Daoy (cell line): ENCODE results near the gene OSTN. TPM values are rescaled to one million over a fixed set of nuclear protein-coding genes. Genes with fewer than 3 reads are reported as not detected.
"Not testable (repeated sequence)": the region's sequence is repeated elsewhere in the genome, so short reads cannot be mapped to it uniquely, and the experiment has no call there.

ENCODE experiments used
- DNase-seq: peaks from one replicate; pipeline ENCODE4 v3.0.0-alpha.2; 2015; ENCODE audit warnings: low read depth
- total RNA-seq: library from RNA; depleted of rRNA; stranded (reverse); fragments of >200 nt; shearing (Covaris generic); gene quantifications from 2 replicates; pipeline ENCODE4 v1.2.3, GENCODE V29; 2014; rRNA removed

OSTN gene, protein sequence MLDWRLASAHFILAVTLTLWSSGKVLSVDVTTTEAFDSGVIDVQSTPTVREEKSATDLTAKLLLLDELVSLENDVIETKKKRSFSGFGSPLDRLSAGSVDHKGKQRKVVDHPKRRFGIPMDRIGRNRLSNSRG
- total RNA-seq, result 0.11 TPM in 1 of 2 replicates, not detected in the other

DNA sequence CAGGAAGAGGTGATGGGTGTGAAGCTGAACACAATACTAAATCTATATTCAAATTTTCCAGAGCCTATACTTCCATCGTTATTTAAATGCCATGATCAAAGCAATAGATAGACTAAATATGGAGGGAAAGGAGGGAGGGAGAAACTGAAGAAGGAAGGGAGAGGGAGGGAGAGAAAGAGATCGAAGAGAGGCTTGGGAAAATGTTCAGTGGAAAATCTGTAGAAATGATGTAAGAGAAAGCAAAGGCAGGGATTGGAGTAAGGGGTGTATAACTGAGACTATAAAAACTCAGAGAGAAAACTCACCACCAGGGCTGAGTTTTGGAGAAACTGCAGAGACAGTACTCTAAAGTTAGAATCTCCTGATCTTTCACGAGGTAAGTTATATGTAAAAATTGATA lies at the start of gene OSTN:
OSTN (plus strand) TSS at position 310 of the 400 bp plus-strand sequence. CDS start 13,292 bp downstream, outside the sequence.
- DNase-seq, result no peak

DNA sequence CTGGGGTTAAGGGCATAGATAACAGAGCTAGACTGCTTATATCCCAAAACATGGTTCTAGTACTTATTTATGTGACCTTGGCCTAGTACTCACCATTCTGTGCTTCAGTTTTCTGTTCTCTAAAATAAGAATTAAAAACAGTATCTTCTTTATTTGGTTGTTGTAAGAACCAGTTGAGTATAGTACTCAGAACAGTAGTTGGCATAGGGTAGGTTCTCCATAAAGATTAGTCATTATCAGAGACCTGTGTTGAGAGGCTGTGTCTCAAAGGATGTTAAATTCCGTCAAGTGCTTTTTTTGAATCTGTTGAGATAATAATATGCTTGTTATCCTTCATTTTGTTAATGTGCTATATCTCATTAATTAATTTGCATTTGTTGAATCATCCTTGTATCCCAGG lies 47.4 kb upstream of the OSTN start:
- DNase-seq, result no peak

DNA sequence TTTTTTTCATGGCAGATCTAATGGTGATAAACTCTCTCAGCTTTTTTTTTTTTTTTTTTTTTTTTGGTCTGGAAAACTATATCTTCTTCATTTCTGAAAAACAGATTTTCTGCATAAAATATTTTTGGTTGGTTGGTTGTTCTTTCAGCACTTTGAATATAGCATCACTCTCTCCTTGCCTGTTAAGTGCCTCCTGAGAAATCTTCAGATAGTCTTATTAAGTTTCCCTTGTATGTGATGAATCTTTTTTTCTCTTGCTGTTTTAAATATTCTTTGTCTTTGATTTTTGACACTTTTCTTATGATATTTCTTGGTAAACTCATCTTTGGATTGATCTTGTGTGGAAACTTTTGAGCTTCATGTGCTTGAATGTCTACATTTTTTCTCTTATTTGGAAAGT lies 44.2 kb upstream of the OSTN start:
- no peak for DNase-seq

DNA sequence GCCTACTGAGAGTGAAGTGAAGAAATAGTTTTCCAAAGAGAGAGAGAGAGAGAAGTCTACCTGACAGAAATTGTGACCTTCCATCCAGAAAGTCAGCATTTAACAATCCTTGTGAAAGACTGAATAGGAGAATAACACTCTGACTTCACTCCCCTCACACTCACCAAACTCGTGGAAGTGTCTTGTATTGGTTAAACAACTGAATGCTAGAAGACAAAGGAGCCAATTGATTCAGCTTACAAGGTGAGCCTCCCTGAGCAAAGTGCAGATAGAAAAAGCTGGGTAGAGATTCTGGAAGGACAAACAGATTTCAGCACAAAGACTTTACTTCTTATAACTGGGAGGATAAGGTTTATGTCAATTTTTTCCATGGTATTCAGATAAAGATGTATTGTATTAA lies 40.8 kb upstream of the OSTN start:
- DNase-seq, result no peak

DNA sequence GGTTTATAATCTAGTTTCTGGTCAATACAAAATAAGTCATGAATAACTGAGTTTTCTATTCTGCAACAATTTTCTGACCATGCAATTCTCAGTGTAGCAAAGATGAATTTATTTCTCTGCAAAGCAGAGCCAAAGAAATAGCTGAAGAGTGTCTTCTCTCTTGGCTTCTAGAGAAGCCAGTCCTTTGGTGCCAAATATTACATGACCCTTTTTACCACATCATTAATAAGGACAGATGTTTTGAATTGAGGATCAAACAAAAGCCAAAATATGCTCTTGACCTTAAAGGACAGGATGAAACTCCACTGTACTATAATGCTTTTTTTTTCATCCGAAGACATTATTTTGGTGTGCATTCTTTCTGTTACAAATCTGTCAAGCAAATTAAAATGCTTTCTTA lies 40.2 kb upstream of the OSTN start:
- no peak for DNase-seq

DNA sequence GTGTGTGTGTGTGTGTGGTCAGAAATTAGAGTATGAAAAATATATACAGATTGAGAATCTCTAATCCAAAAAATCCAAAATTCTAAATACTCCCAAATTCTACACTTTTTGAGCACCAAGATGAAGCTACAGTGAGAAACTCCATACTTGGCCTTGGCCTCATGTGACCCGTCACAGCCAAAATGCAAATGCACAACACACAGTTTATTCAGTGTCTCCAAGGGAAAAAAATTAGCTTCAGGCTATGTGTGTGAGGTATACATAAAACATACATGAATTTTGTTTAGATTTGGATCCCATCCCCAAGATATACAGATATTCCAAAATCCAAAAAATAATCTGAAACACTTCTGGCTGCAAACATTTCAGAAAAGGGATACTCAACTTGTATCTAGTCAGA lies 33.2 kb upstream of the OSTN start:
- no peak for DNase-seq

DNA sequence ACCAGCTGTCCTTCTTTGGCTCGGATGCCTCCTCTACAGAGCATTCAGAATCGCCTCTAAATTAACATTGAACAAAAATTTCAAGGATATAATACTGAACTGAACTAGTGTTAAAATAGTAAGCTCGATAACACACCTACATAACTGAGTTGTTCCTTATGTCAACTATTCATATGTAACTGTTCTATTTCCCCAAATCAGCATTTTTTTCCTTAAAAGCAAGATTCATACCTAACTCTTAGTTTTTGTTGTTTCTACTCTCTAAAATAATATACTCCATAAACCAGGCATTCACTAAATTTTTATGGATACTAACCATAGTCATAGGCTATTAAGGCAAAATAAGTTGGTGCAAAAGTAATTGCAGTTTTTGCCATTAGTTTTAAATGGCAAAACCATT lies 32.7 kb upstream of the OSTN start:
- DNase-seq, result no peak

DNA sequence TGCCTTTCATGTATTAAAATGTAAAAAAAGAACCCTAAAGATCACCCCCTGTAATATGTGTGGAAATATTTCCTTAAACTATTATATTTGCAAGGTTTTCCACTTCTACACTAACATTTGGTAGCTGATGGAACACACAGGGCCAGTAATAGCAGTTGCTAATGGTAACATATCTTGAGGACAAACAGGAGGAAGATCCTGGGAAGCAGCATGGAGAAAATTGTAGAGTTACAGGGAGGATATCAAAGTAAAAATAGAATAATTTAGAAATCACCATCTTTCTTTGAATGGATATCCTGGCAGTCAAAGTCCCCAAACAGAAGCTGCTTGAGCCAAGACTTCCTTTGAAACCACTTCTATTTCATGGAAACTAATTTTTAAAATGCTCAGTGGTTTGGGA lies 29.5 kb upstream of the OSTN start:
- DNase-seq, result no peak

DNA sequence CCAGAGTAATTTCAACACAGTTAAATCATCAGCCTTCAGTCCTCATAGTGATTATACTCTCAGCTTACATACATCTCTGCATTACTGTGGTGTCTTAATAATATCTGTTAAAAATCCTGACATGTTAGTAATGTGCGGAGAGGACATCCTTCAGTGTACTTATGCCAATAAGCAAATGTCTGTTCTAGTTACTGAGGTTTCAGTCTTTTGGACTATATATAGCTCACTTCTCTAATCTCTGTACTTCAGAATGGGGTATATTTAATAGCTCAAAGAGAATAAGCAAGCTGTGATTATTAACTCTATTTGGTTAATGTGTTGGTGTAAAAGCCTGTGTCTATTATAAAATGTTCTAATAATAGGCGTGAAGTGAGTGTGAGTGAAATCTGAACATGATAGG lies 28.9 kb upstream of the OSTN start:
- no peak for DNase-seq

DNA sequence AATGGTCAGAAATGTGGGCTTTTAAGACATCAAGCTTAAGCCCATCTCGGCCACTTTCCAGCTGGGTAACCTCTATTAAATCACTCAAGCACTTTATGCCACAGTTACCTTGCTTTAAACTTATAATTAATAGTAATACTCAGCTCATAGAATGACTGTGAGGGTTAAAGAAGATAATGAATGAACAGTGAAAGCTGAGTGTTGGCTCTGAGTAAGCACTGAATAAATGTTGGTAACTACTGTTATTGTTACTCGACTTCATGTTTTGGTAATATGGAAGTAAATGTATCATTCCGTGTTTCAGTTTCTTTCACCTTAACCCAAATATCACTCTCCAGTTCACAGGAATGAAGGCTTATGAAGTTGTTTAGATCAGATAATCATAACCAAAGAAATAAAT lies 23.9 kb upstream of the OSTN start:
- DNase-seq, result no peak

DNA sequence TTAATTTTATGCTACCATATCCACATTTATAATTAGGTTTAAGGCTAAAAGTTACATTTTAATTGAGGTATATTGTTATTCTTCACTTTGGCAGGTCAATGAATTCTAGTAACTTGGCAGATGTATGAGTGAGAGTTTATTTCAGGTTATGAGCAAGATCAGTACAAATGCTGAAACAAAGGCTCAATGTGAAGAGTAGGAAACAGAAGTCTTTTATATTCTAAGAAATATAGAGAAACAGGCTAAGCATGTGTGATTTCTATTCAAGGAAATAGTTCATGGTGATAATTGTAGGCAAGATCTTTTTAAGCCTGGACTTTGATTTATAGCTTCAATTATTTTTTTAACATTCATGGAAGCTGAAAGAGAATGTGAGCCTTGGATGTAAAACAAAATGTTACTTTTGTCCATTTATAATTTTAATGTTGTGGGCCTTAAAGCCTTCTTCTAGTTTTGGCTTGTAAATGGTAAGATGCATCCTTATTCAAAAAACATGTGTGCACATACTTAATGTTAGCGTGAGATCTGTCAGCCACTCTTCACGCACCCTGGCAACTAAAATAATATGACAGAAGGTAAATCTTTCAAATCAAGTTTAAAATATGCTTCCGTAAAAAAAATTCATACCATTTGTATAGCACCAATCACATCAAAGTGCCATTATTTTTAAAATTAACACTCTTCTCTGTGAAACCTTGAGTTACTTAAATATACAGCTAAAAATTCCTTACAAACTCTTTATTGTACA lies 22.8 kb upstream of the OSTN start:
- no peak for DNase-seq

DNA sequence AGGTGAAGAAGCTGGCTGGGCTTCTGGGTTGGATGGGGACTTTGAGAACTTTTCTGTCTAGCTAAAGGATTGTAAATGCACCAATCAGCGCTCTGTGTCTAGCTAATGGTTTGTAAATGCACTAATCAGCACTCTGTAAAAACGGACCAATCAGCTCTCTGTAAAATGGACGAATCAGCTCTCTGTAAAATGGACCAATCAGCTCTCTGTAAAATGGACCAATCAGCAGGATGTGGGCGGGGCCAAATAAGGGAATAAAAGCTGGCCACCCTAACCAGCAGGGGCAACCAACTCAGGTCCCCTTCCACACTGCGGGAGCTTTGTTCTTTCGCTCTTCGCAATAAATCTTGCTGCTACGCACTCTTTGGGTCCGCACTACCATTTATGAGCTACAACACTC lies 13.7 kb upstream of the OSTN start:
- DNase-seq, result not testable (repeated sequence)

DNA sequence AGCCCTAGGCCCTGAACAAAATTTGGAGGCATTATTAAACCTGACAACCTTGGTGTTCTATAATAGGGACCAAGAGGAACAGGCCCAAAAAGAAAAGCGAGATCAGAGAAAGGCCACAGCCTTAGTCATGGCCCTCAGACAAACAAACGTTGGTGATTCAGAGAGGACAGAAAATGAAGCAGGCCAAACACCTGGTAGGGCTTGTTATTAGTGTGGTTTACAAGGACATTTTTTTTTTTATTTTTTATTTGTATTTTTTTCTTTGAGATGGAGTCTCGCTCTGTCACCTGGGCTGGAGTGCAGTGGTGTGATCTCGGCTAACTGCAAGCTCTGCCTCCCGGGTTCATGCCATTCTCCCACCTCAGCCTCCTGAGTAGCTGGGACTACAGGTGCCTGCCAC lies 10.8 kb upstream of the OSTN start:
- peak; percentile 14 for DNase-seq

DNA sequence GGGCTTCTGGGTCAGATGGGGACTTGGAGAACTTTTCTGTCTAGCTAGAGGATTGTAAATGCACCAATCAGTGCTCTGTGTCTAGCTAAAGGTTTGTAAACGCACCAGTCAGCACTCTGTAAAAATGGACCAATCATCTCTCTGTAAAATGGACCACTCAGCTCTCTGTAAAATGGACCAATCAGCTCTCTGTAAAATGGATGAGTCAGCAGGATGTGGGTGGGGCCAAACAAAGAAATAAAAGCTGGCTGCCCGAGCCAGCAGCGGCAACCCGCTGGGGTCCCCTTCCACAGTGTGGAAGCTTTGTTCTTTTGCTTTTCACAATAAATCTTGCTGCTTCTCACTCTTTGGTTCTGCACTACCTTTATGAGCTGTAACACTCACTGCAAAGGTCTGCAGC lies 6.8 kb upstream of the OSTN start:
- not testable (repeated sequence) for DNase-seq

DNA sequence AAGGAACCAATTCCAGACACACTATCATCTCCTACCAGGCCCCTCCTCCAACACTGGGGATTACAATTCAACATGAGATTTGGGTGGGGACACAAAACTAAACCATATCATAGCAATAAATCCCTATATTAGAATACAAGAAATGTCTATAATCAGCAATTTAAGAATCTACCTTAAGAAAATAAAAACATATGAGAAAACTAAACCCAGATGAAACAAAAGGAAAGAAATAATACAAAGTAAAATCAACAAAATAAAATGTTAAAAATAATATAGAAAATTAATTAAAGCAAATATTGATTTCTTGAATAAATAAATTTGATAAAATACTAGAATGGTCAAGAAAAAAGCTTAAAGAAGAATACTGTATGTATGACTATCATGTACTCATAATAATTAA lies 6.1 kb upstream of the OSTN start:
- no peak for DNase-seq

DNA sequence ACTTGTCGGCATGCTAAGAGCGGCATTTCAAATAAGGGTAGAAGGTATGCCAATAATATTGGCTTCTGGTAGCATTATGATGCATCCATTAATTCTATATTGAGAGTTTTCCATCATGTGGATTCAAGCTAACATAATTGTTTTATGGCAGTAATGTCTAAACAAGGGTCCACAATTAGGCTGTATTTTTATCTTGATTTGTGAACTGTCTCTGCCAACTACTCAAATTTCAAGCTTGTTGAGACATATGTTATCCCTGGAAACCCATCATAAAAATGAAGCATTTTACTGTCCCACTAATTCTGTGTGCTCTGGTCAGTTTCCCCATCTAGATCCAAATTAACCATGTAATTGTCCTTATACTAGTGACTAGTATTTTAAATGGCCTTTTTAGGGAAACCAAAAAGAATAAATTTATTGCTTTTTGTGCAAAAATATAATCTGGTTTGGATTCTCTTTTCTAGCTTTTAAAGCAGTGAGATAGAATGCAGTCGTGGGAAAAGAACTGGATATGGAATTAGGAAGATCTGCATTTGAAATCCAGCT lies 1.2 kb upstream of the OSTN start:
- no peak for DNase-seq

DNA sequence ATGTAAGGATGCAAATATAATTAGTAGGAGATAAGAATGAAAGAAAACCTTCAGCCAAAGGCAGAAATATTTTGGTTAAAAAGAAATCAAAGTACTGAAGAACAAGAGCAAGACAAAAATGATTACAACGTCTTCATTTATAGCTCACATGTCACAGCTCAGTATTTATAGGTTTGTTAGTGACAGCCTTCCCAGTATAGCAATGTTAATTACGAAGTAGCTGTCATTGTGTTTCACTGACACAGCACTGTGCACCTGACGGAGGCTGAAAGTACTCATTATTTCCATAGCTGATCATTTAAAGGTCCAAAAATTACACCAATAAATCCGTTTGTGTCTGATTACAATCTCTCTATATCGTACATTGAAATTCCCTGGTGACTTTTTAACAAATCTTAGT lies 561 bp upstream of the OSTN start:
- no peak for DNase-seq

DNA sequence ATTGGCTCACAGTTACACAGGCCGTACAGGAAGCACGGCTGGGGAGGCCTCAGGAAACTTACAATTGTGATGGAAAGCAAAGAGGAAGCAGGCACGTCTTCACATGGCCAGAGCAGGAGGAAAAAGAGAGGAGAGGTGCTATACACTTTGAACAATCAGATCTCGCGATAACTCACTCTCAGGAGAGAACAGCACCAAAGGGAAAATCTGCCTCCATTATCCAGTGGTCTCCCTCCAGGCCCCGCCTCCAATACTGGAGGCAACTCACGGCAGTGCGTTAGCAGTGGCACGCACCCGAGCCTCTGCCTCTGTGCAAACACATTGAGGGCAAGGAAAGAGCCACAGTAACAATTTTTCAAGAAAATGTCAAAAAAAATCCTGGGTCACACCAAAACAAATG lies 11.0 kb downstream of the OSTN start:
- DNase-seq, result no peak

DNA sequence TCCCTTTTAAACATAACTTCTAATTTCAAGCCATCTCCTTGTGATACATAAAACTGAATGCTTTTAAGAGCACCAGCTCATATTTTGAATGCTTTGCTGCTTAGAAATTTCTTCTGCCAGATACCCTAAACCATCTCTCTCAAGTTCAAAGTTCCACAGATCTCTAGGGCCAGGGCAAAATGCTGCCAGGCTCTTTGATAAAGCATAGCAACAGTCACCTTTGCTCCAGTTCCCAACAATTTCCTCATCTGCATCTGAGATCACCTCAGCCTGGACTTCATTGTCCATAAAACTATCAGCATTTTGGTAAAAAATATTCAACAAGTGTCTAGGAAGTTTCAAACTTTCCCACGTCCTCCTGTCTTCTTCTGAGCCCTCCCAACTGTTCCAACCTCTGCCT lies 17.5 kb downstream of the OSTN start:
- DNase-seq, result no peak

DNA sequence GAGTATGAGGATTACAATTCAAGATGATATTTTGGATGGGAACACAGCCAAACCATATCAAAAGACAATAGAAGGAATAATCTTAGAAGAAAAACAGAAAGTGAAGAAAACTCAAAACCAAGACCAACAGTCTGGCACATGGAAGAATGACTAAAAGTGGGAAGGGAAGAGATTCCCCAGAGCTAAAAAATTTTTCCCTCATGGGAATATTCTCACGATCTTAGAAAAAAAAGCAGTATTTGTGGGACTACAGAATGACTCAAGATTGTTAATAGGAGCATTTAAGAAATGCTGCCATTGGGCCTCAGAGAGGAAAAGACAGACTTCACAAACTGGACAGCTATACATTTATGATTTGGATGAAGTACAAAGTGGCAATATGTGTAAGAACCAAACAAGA lies 18.3 kb downstream of the OSTN start:
- no peak for DNase-seq

DNA sequence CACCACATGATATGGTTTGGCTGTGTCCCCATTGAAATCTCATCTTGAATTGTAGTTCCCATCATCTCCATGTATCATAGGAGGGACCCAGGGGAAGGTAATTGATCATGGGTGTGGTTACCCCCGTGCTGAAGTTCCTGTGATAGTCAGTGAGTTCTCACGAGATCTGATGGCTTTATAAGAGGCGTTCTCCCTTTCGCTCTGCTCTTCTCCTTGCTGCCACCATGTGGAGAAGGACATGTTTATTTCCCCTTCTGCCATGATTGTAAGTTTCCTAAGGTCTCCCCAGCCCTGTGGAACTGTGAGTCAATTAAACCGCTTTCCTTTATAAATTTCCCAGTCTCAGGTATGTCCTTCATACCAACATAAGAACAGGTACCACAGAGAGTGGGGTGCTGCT lies 21.9 kb downstream of the OSTN start:
- peak; percentile 22 for DNase-seq

DNA sequence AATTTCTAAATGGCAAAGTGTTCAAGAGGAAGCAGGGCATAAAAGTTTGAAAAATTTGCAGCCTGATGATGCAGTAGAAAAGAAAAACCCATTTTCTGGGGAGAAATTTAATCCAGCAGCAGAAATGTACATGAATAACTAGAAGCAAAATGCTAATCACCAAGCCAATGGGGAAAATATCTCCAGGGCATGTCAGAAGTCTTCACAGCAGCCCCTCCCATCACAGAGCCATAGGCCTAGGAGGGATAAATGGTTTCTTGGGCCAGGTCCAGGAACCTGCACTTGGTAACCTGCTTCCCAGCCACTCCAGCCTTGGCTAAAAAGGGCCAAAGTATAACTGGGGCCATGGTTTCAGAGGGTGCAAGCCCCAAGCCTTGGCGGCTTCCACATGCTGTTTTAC lies 22.6 kb downstream of the OSTN start:
- DNase-seq, result no peak

DNA sequence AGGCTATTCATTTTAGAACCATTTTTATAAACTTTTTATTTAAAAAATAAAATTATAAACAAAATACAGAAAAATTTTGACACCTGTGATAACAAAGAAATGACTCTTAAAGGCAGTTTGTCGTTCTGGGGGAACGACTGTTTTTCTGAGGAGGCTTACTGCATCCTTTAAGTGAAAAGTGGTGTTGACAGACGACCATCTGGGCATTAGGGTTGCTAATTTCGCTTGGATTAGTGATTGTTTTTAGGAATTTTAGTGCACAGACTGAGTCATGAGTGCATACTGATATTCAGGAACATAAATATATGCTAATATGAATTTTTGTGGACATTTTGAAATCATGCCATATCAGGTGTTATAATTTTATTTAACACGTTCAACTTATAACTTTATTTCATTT lies 28.5 kb downstream of the OSTN start:
- DNase-seq, result no peak

DNA sequence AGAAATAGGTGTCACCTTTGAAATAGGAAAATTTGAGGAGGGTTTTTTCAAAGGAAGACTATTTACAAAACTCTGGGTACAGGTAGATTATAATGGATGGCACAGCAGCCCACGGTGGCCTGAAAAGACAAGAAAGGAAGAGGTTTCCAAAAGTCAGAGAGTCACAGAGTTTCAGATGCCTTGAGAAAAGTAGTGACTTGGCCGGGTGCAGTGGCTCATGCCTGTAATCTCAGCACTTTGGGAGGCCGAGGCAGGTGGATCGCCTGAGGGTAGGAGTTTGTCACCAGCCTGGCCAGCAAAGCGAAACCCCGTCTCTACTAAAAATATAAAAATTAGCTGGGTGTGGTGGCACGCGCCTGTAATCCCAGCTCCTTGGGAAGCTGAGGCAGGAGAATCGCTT lies 35.2 kb downstream of the OSTN start:
- DNase-seq, result no peak
